GM23248 (cell line): ENCODE data around the gene SBF2. TPM values are rescaled to one million over a fixed set of nuclear protein-coding genes. Genes with fewer than 3 reads are reported as not detected.

Experiments
- DNase-seq: peaks from one replicate; pipeline ENCODE4 v3.0.0-alpha.2; 2015
- H2AFZ ChIP-seq: fragments of 200-600 bp; sonication (generic); 2 replicates; pipeline ENCODE4 v1.6.1; 2016; ENCODE audit warnings: antibody characterized with exemption
- H3F3A ChIP-seq: fragments of 200-600 bp; sonication (generic); 2 replicates; pipeline ENCODE4 v1.6.1; 2016; ENCODE audit warnings: mild to moderate bottlenecking, antibody characterized with exemption, mixed run types; ENCODE audit not compliant: insufficient read depth
- H3K27ac ChIP-seq: fragments of 200-600 bp; sonication (generic); 2 replicates; pipeline ENCODE4 v1.5.1; 2016; ENCODE audit warnings: mild to moderate bottlenecking
- H3K27me3 ChIP-seq: fragments of 200-600 bp; sonication (generic); replicated peaks from 2 replicates; pipeline ENCODE4 v1.6.1; 2016; ENCODE audit warnings: mild to moderate bottlenecking; ENCODE audit not compliant: insufficient read depth
- H3K36me3 ChIP-seq: fragments of 200-600 bp; sonication (generic); 2 replicates; pipeline ENCODE4 v1.6.1; 2016; ENCODE audit warnings: low read depth, mild to moderate bottlenecking
- H3K4me1 ChIP-seq: fragments of 200-600 bp; sonication (generic); 2 replicates; pipeline ENCODE4 v1.6.1; 2016; ENCODE audit warnings: mild to moderate bottlenecking; ENCODE audit not compliant: insufficient read depth
- H3K4me2 ChIP-seq: fragments of 200-600 bp; sonication (generic); one replicate; pipeline ENCODE4 v1.6.1; 2016; ENCODE audit warnings: mild to moderate bottlenecking; ENCODE audit not compliant: unreplicated experiment
- H3K4me3 ChIP-seq: fragments of 200-600 bp; sonication (generic); 2 replicates; pipeline ENCODE4 v1.5.1; 2016; ENCODE audit warnings: mild to moderate bottlenecking
- H3K79me2 ChIP-seq: fragments of 200-600 bp; sonication (generic); 2 replicates; pipeline ENCODE4 v1.6.1; 2016; ENCODE audit warnings: mild to moderate bottlenecking; ENCODE audit not compliant: insufficient read depth
- H3K9ac ChIP-seq: fragments of 200-600 bp; sonication (generic); 2 replicates; pipeline ENCODE4 v1.6.1; 2016; ENCODE audit warnings: mild to moderate bottlenecking
- H3K9me2 ChIP-seq: fragments of 200-600 bp; sonication (generic); 2 replicates; pipeline ENCODE4 v1.6.1; 2016; ENCODE audit warnings: mixed run types, mild to moderate bottlenecking, moderate library complexity; ENCODE audit not compliant: insufficient read depth
- H3K9me3 ChIP-seq: fragments of 200-600 bp; sonication (generic); one replicate; pipeline ENCODE4 v1.6.1; 2017; ENCODE audit warnings: low read depth
- H4K20me1 ChIP-seq: fragments of 200-600 bp; sonication (generic); 2 replicates; pipeline ENCODE4 v1.6.0; 2016; ENCODE audit not compliant: insufficient read depth
- EZH2 ChIP-seq: fragments of 200-600 bp; sonication (generic); IDR thresholded peaks from 2 replicates; pipeline ENCODE4 v1.6.1; 2018; ENCODE audit warnings: antibody characterized with exemption, mild to moderate bottlenecking; ENCODE audit not compliant: insufficient read depth, poor library complexity, severe bottlenecking
- EZH2phosphoT487 ChIP-seq: fragments of 200-600 bp; sonication (generic); IDR thresholded peaks from 2 replicates; pipeline ENCODE4 v1.6.1; 2018; ENCODE audit warnings: antibody characterized with exemption, moderate library complexity, mild to moderate bottlenecking, low read depth; ENCODE audit not compliant: insufficient read depth
- WGBS, 2 experiments: methylation state at CpG; one replicate each; pipeline ENCODE4 v1.1.6; 2015 to 2017; ENCODE audit warnings: low lambda C conversion rate in 2 of 2, low coverage in 1 of 2; ENCODE audit errors: missing lambda C conversion rate in 2 of 2; 5-methylcytosine and 5-hydroxymethylcytosine counted together
- in situ Hi-C: fragments of 300-500 bp; cut with MboI; formaldehyde crosslinking; loops from 2 replicates; pipeline ENCODE4 v1.15.0; 2020
- polyA plus RNA-seq: library from polyadenylated mRNA; unstranded; fragments of >200 nt; fragmentation: Nextera tagmentation; extraction: Ambion mirVana; gene quantifications from 2 replicates; pipeline ENCODE4 v1.2.1, GENCODE V29; 2016
- total RNA-seq: library from RNA; depleted of rRNA; stranded (reverse); fragments of >200 nt; shearing (Covaris generic); gene quantifications from 2 replicates; pipeline ENCODE4 v1.2.3, GENCODE V29; 2014

Gene SBF2
- total and polyA plus RNA-seq, 2 experiments from 2014 or later = 21.9 to 32.7 TPM

DNA sequence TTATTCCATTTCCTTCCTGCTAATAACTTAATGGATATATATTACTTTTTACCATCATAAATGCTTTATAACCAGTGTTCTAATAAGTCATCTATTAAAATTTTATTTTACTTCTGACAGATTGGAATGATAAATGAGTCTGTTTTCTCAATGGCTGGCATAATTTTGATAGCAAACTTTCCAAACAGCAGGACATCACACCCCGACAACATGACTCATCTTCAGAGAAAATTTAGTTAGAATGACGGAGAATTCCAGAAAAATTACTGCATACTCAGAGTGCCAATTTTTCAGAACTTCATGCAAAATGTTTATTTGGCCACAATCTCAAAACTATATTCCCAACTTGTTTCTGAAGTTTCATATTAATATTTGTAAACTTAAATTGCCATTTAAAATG lies 455.8 kb downstream of the SBF2 start:
- H4K20me1 ChIP-seq = no peaks in the 10 kb centered on the region

GRCh38 chr11:9834291-9834690 lies 459.7 kb downstream of the SBF2 start:
- in situ Hi-C loops = no loop called here
- H3K9me3 ChIP-seq = no peaks in the 10 kb centered on the region
- H3K4me2 ChIP-seq = no peak overlapping the region
- no peak overlapping the region for H3K4me3 ChIP-seq
- H3K27me3 ChIP-seq = no peaks in the 10 kb centered on the region
- TF ChIP-seq EZH2phosphoT487 (no peak), EZH2 (no peak)
- DNase-seq = no peak
- peaks cover 20% of the 10 kb centered on the region for H3F3A ChIP-seq
- H3K79me2 ChIP-seq = no peaks in the 10 kb centered on the region
- H2AFZ ChIP-seq = no peak overlapping the region
- H3K9me2 ChIP-seq = no peaks in the 10 kb centered on the region
- no peak overlapping the region for H3K27ac ChIP-seq
- H4K20me1 ChIP-seq = no peaks in the 10 kb centered on the region
- H3K9ac ChIP-seq = no peak overlapping the region
- H3K36me3 ChIP-seq = no peaks in the 10 kb centered on the region
- H3K4me1 ChIP-seq = peaks cover 25% of the 10 kb centered on the region
- WGBS, 2 experiments = 92 to 100% methylated on average over 3 of the region's 3 CpGs

More for the DNA sequence above, 455.8 kb downstream of the SBF2 start:
- TF ChIP-seq EZH2 = no peak
- no peak for TF ChIP-seq EZH2phosphoT487
- Histone ChIP-seq H3K4me2 (peak overlapping the region; percentile 61), H3F3A (peaks cover 27% of the 10 kb centered on the region), H3K27me3 (no peaks in the 10 kb centered on the region), H3K4me3 (0 out of 2 replicates have a peak overlapping the region, but pooled peaks have one; percentile 2), H3K27ac (peak overlapping the region; percentile 56), H3K9me2 (no peaks in the 10 kb centered on the region), H3K9ac (0 out of 2 replicates have a peak overlapping the region, but pooled peaks have one; percentile 2), H3K9me3 (no peaks in the 10 kb centered on the region), H3K36me3 (no peaks in the 10 kb centered on the region; the same call in 1 of the 2 replicates), H3K79me2 (no peaks in the 10 kb centered on the region), H3K4me1 (peaks cover 46% of the 10 kb centered on the region), H2AFZ (no peak overlapping the region)
- WGBS, 2 experiments = 2% methylated on average over 2 of the region's 2 CpGs
- in situ Hi-C loops = no loop called here
- DNase-seq = peak; percentile 82

GRCh38 chr11:9831122-9831521 lies 462.9 kb downstream of the SBF2 start:
- no peaks in the 10 kb centered on the region for H3K9me3 ChIP-seq
- H3K9ac ChIP-seq = no peak overlapping the region
- no peaks in the 10 kb centered on the region for H4K20me1 ChIP-seq
- peaks cover 8% of the 10 kb centered on the region; the same call in 1 of the 2 replicates for H3F3A ChIP-seq
- in situ Hi-C loops = no loop called here
- H3K79me2 ChIP-seq = no peaks in the 10 kb centered on the region
- H3K4me2 ChIP-seq = no peak overlapping the region
- H2AFZ ChIP-seq = no peak overlapping the region
- H3K4me1 ChIP-seq = peaks cover 13% of the 10 kb centered on the region
- no peak overlapping the region for H3K27ac ChIP-seq
- no peaks in the 10 kb centered on the region for H3K27me3 ChIP-seq
- no peak for DNase-seq
- H3K36me3 ChIP-seq = peaks cover 6% of the 10 kb centered on the region; the same call in 1 of the 2 replicates
- no peaks in the 10 kb centered on the region for H3K9me2 ChIP-seq
- TF ChIP-seq EZH2 = no peak
- no peak for TF ChIP-seq EZH2phosphoT487
- no peak overlapping the region for H3K4me3 ChIP-seq
- 96 to 100% methylated on average over 3 of the region's 3 CpGs for WGBS, 2 experiments

DNA sequence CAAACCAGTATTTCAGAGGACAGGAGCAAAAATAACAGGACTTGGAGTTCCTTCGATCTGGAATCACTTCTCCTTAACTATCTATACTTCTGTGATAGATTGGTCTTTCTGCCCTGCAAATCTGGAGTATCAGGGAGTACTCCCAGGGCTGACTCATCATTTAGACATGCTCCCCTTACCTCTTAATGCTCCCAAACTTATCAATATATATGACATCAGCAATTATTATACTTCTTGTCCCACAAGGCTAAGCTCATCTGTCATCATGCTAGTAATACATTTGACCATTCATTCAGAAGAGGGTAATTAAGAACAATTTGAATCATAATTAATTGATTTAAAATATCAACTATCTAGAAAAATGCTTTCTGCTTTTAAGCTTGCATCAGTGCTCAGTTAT lies 466.3 kb downstream of the SBF2 start:
- TF ChIP-seq EZH2 (no peak), EZH2phosphoT487 (no peak)
- no peak overlapping the region for H3K4me3 ChIP-seq
- peak; percentile 17 for DNase-seq
- H4K20me1 ChIP-seq = no peaks in the 10 kb centered on the region
- H3K9me3 ChIP-seq = no peaks in the 10 kb centered on the region
- H3K36me3 ChIP-seq = peaks cover 6% of the 10 kb centered on the region; the same call in 1 of the 2 replicates
- H3K27ac ChIP-seq = no peak overlapping the region
- peaks cover 31% of the 10 kb centered on the region for H3F3A ChIP-seq
- H3K9me2 ChIP-seq = no peaks in the 10 kb centered on the region
- WGBS, 2 experiments = 100% methylated on average over 1 of the region's 1 CpG
- H2AFZ ChIP-seq = no peak overlapping the region
- no peak overlapping the region for H3K4me2 ChIP-seq
- no peaks in the 10 kb centered on the region for H3K27me3 ChIP-seq
- in situ Hi-C loops = no loop called here
- no peak overlapping the region for H3K9ac ChIP-seq
- peaks cover 35% of the 10 kb centered on the region for H3K4me1 ChIP-seq
- no peaks in the 10 kb centered on the region for H3K79me2 ChIP-seq

DNA sequence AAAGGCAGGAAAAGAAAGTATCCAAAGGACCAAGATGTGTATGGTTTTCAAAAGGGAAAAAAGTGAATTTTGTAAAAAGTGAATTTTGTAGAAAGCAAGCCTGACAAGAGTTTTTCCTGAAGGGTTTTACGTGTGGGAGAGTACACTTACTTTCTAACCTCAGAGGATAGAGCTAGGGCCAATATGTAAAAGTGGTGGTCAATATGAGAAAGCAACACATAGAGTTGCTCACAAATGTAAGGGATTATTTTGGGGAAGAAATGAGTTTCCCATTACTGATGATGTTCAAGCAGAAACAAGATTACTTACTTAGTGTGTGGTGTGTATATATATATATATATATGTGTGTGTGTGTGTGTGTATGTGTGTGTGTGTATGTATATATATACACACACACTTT lies 467.6 kb downstream of the SBF2 start:
- no peak for DNase-seq
- no peaks in the 10 kb centered on the region for H3K9me3 ChIP-seq
- no peak overlapping the region for H3K9ac ChIP-seq
- no peak for TF ChIP-seq EZH2
- no peak for TF ChIP-seq EZH2phosphoT487
- in situ Hi-C loops = no loop called here
- WGBS, 2 experiments = 78 to 89% methylated on average over 1 of the region's 1 CpG
- H3K27me3 ChIP-seq = no peaks in the 10 kb centered on the region
- H2AFZ ChIP-seq = no peak overlapping the region
- no peak overlapping the region for H3K4me2 ChIP-seq
- no peak overlapping the region for H3K4me3 ChIP-seq
- peaks cover 41% of the 10 kb centered on the region for H3K4me1 ChIP-seq
- no peaks in the 10 kb centered on the region for H3K79me2 ChIP-seq
- peaks cover 36% of the 10 kb centered on the region for H3F3A ChIP-seq
- no peaks in the 10 kb centered on the region for H3K9me2 ChIP-seq
- H3K36me3 ChIP-seq = peaks cover 6% of the 10 kb centered on the region; the same call in 1 of the 2 replicates
- peak overlapping the region; percentile 87; the same call in 1 of the 2 replicates for H3K27ac ChIP-seq
- no peaks in the 10 kb centered on the region for H4K20me1 ChIP-seq
